GM21786 (cell line): ENCODE results near the gene VGLL2.

ENCODE experiments used
- ATAC-seq: cut with Tn5 transposase; IDR thresholded peaks from one replicate; pipeline ENCODE4 v1.9.1; 2021; ENCODE audit not compliant: unreplicated experiment

VGLL2 gene

GRCh38 chr6:117268924-117269323 lies 3.6 kb downstream of the VGLL2 start:
- no peak for ATAC-seq

GRCh38 chr6:117269638-117270054 lies 4.3 kb downstream of the VGLL2 start:
- no peak for ATAC-seq

- no peak for ATAC-seq
These were observed 4.9 kb downstream of the VGLL2 start for GRCh38 chr6:117270055-117270842.

GRCh38 chr6:117270843-117271507 lies 5.6 kb downstream of the VGLL2 start:
- ATAC-seq = no peak

GRCh38 chr6:117272032-117272866 lies 6.9 kb downstream of the VGLL2 start:
- no peak for ATAC-seq

GRCh38 chr6:117272891-117273290 lies 7.5 kb downstream of the VGLL2 start:
- no peak for ATAC-seq

GRCh38 chr6:117275205-117275604 lies 9.8 kb downstream of the VGLL2 start:
- ATAC-seq = no peak

GRCh38 chr6:117275711-117276110 lies 10.4 kb downstream of the VGLL2 start:
- ATAC-seq = no peak

- ATAC-seq = no peak
These were observed 11.5 kb downstream of the VGLL2 start for GRCh38 chr6:117276778-117277316.

- ATAC-seq = no peak
These were observed 15.6 kb downstream of the VGLL2 start for GRCh38 chr6:117280922-117281321.

GRCh38 chr6:117288083-117288715 lies 22.8 kb downstream of the VGLL2 start:
- no peak for ATAC-seq

- ATAC-seq = no peak
These were observed 25.0 kb downstream of the VGLL2 start for GRCh38 chr6:117290173-117290846.

GRCh38 chr6:117298941-117299340 lies 33.6 kb downstream of the VGLL2 start:
- no peak for ATAC-seq

- ATAC-seq = no peak
These were observed 38.0 kb downstream of the VGLL2 start for GRCh38 chr6:117303323-117303722.

- no peak for ATAC-seq
These were observed 39.1 kb downstream of the VGLL2 start for GRCh38 chr6:117304446-117304845.

GRCh38 chr6:117306227-117306790 lies 41.0 kb downstream of the VGLL2 start:
- ATAC-seq = no peak

- no peak for ATAC-seq
These were observed 42.3 kb downstream of the VGLL2 start for GRCh38 chr6:117307655-117308054.

GRCh38 chr6:117309069-117309468 lies 43.7 kb downstream of the VGLL2 start:
- no peak for ATAC-seq

- no peak for ATAC-seq
These were observed 44.3 kb downstream of the VGLL2 start for GRCh38 chr6:117309611-117310010.

GRCh38 chr6:117311310-117311709 lies 46.0 kb downstream of the VGLL2 start:
- ATAC-seq = no peak
